Caco-2 (cell line): ENCODE data around the gene PLA2G2F. TPM values are rescaled to one million over a fixed set of nuclear protein-coding genes. Genes with fewer than 3 reads are reported as not detected.

ENCODE experiments used
- BruUV-seq: library from RNA; stranded (reverse); fragments of 400-500 nt; replicated peaks from 2 replicates; lab custom pipeline; 2021; lab: Mats Ljungman, UMichigan
- CTCF ChIA-PET: fragments of 300-600 bp; sonication (Branson Sonifier 250); formaldehyde crosslinking; loops from one replicate; lab custom pipeline; 2022; ENCODE audit warnings: antibody characterized with exemption; lab: Charles Lee
- POLR2A ChIA-PET: fragments of 300-600 bp; sonication (Branson Sonifier 250); formaldehyde crosslinking; loops from one replicate; lab custom pipeline; 2022; ENCODE audit warnings: antibody characterized with exemption; lab: Charles Lee
- DNase-seq, 2 experiments: peaks; one replicate each; pipeline versions ENCODE4 v3.0.0 to v3.0.0-alpha.2; 2020 to 2022
- H3K27me3 ChIP-seq: replicated peaks from 2 replicates; pipeline ENCODE4 v1.6.0; 2011; ENCODE audit warnings: low read length; ENCODE audit not compliant: control insufficient read depth, insufficient read depth
- H3K36me3 ChIP-seq: 2 replicates; pipeline ENCODE4 v1.5.1; 2011; ENCODE audit warnings: low read length; ENCODE audit not compliant: control insufficient read depth, insufficient read depth
- H3K4me1 ChIP-seq: fragments of 250-450 bp; sonication (Bioruptor Pico); 2 replicates; pipeline ENCODE4 v1.5.1; 2020; ENCODE audit warnings: mild to moderate bottlenecking
- H3K4me3 ChIP-seq: 2 replicates; pipeline ENCODE4 v1.5.1; 2011; ENCODE audit warnings: low read depth, mild to moderate bottlenecking, control low read depth, low read length
- H3K9me3 ChIP-seq: fragments of 250-450 bp; sonication (Bioruptor Pico); 2 replicates; pipeline ENCODE4 v1.5.1; 2020; ENCODE audit warnings: mild to moderate bottlenecking, moderate library complexity
- H3K27ac Mint-ChIP-seq: one replicate; pipeline ENCODE4 v1.8.0; 2022; ENCODE audit warnings: mixed read lengths; ENCODE audit not compliant: unreplicated experiment
- H3K27me3 Mint-ChIP-seq: one replicate; pipeline ENCODE4 v1.8.0; 2022; ENCODE audit warnings: mixed read lengths; ENCODE audit not compliant: insufficient read depth, unreplicated experiment
- H3K36me3 Mint-ChIP-seq: one replicate; pipeline ENCODE4 v1.8.0; 2022; ENCODE audit warnings: mild to moderate bottlenecking, mixed read lengths; ENCODE audit not compliant: insufficient read depth, unreplicated experiment
- H3K4me1 Mint-ChIP-seq: one replicate; pipeline ENCODE4 v1.8.0; 2022; ENCODE audit warnings: low read depth, mixed read lengths; ENCODE audit not compliant: unreplicated experiment
- H3K4me3 Mint-ChIP-seq: one replicate; pipeline ENCODE4 v1.8.0; 2022; ENCODE audit warnings: mild to moderate bottlenecking, moderate library complexity, mixed read lengths; ENCODE audit not compliant: unreplicated experiment
- H3K9me3 Mint-ChIP-seq: one replicate; pipeline ENCODE4 v1.8.0; 2022; ENCODE audit warnings: mixed read lengths; ENCODE audit not compliant: unreplicated experiment
- intact Hi-C: fragments of 100-400 bp; cut with micrococcal nuclease; formaldehyde crosslinking; loops from one replicate; pipeline ENCODE4 v1.10.0; 2022; ENCODE audit not compliant: unreplicated experiment
- total RNA-seq: library from RNA; stranded (reverse); gene quantifications from 2 replicates; pipeline ENCODE4 v1.2.3, GENCODE V29; 2022
- TF ChIP-seq, protein P1 (sequence below), 2 experiments: fragments of 200-600 bp in 1 of 2; IDR thresholded peaks; 1 replicate in 1 of 2; 2 replicates in 1 of 2; pipeline versions ENCODE4 v1.5.1 to v1.8.0; 2011 to 2022; ENCODE audit warnings: antibody characterized with exemption in 1 of 2, control low read depth in 1 of 2, inconsistent platforms in 1 of 2, low read depth in 1 of 2, low read length in 1 of 2, mild to moderate bottlenecking in 1 of 2, moderate library complexity in 1 of 2; ENCODE audit not compliant: insufficient read depth in 1 of 2, severe bottlenecking in 1 of 2, unreplicated experiment in 1 of 2

Gene PLA2G2F
- total RNA-seq, 1 experiment from 2014 or later = not detected

GRCh38 chr1:20134995-20135394 lies 4.1 kb upstream of the PLA2G2F start:
- intact Hi-C loops = no loop called here
- H3K27ac Mint-ChIP-seq = no peak overlapping the region

DNA sequence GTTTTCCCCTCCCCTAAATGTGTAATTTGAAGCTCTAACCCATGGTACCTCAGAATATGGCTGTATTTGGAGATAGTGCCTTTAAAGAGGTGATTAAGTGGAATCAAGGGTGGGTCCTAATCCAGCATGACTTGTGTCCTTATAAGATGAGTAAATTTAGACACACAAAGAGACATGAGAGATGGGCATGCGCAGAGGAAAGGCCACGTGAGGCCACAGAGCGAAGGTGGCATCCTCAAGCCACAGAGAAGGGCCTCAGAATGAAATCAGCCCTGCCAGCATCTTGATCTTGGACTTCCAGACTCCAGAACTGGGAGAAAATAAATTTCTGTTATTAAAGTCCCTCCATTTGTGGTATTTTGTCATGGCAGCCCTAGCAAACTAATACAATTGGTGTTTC lies 2.9 kb upstream of the PLA2G2F start:
- H3K4me1 ChIP-seq = no peaks in the 10 kb centered on the region
- ChIA-PET CTCF (no interaction called here), POLR2A (no interaction called here)
- no peaks in the 10 kb centered on the region for H3K36me3 ChIP-seq
- Mint-ChIP-seq H3K27ac (no peak overlapping the region), H3K4me1 (no peaks in the 10 kb centered on the region), H3K4me3 (no peak overlapping the region), H3K9me3 (peaks cover 7% of the 10 kb centered on the region), H3K36me3 (no peaks in the 10 kb centered on the region), H3K27me3 (peaks cover 2% of the 10 kb centered on the region)
- no peak for DNase-seq
- H3K27me3 ChIP-seq = no peaks in the 10 kb centered on the region
- H3K4me3 ChIP-seq = no peak overlapping the region
- intact Hi-C loops = no loop called here
- BruUV-seq = no TSS peak
- TF ChIP-seq, protein P1, sequence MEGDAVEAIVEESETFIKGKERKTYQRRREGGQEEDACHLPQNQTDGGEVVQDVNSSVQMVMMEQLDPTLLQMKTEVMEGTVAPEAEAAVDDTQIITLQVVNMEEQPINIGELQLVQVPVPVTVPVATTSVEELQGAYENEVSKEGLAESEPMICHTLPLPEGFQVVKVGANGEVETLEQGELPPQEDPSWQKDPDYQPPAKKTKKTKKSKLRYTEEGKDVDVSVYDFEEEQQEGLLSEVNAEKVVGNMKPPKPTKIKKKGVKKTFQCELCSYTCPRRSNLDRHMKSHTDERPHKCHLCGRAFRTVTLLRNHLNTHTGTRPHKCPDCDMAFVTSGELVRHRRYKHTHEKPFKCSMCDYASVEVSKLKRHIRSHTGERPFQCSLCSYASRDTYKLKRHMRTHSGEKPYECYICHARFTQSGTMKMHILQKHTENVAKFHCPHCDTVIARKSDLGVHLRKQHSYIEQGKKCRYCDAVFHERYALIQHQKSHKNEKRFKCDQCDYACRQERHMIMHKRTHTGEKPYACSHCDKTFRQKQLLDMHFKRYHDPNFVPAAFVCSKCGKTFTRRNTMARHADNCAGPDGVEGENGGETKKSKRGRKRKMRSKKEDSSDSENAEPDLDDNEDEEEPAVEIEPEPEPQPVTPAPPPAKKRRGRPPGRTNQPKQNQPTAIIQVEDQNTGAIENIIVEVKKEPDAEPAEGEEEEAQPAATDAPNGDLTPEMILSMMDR (IDR thresholded peaks at IDR 0.05; ENCODE audit: insufficient read depth in 1 of 2, low read depth in 1 of 2, low read length in 1 of 2, severe bottlenecking in 1 of 2, unreplicated experiment in 1 of 2) = no peak
- H3K9me3 ChIP-seq = no peaks in the 10 kb centered on the region

More at GRCh38 chr1:20134995-20135394, 4.1 kb upstream of the PLA2G2F start:
- Mint-ChIP-seq H3K4me3 (no peak overlapping the region), H3K9me3 (peaks cover 10% of the 10 kb centered on the region), H3K36me3 (no peaks in the 10 kb centered on the region), H3K27me3 (peaks cover 2% of the 10 kb centered on the region), H3K4me1 (no peaks in the 10 kb centered on the region)
- no TSS peak for BruUV-seq
- Histone ChIP-seq H3K36me3 (no peaks in the 10 kb centered on the region), H3K9me3 (no peaks in the 10 kb centered on the region), H3K27me3 (no peaks in the 10 kb centered on the region), H3K4me3 (no peak overlapping the region), H3K4me1 (no peaks in the 10 kb centered on the region)
- TF ChIP-seq, protein P1 (IDR thresholded peaks at IDR 0.05; ENCODE audit: insufficient read depth in 1 of 2, low read depth in 1 of 2, low read length in 1 of 2, severe bottlenecking in 1 of 2, unreplicated experiment in 1 of 2) = no peak
- POLR2A ChIA-PET = no interaction called here
- DNase-seq = no peak
- CTCF ChIA-PET = no interaction called here

DNA sequence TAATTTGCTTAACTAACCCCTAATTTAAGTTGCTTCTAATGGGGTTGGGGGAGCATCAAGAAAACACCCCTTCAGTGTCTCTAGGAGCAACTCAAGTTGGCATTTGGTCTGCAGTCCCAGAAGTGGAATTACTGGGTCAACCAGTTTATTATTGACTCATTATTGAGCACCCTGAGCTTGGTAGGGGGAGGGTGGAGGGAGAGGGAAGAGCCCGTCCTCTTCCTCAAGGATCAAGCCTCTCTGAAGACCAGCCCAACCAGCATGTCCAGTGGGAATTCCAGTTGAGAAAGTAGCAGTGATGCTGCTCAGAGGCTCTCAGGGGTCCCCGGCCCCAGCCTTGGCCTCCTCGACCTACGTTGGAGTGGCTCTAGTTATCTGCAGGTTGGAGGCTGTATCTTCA lies 2.1 kb upstream of the PLA2G2F start:
- BruUV-seq = no TSS peak
- POLR2A ChIA-PET = no interaction called here
- no peaks in the 10 kb centered on the region for H3K9me3 ChIP-seq
- H3K36me3 ChIP-seq = no peaks in the 10 kb centered on the region
- Mint-ChIP-seq H3K27ac (no peak overlapping the region), H3K27me3 (no peaks in the 10 kb centered on the region), H3K36me3 (no peaks in the 10 kb centered on the region), H3K9me3 (no peaks in the 10 kb centered on the region), H3K4me3 (no peak overlapping the region), H3K4me1 (no peaks in the 10 kb centered on the region)
- no peak overlapping the region for H3K4me3 ChIP-seq
- CTCF ChIA-PET = no interaction called here
- no peak for DNase-seq
- intact Hi-C loops = no loop called here
- H3K4me1 ChIP-seq = no peaks in the 10 kb centered on the region
- H3K27me3 ChIP-seq = no peaks in the 10 kb centered on the region
- TF ChIP-seq, protein P1 (IDR thresholded peaks at IDR 0.05; ENCODE audit: insufficient read depth in 1 of 2, low read depth in 1 of 2, low read length in 1 of 2, severe bottlenecking in 1 of 2, unreplicated experiment in 1 of 2) = no peak
